Smooth muscle cell (in vitro differentiated cells): ENCODE data around the gene NTRK3. TPM values are rescaled to one million over a fixed set of nuclear protein-coding genes. Genes with fewer than 3 reads are reported as not detected.

ENCODE experiments used
- DNase-seq: peaks from one replicate; lab custom pipeline; 2025; ENCODE audit not compliant: unreplicated experiment; lab: John Stamatoyannopoulos, UW
- H2AFZ ChIP-seq: fragments of 200-600 bp; sonication (generic); 2 replicates; pipeline ENCODE4 v1.6.0; 2016; ENCODE audit warnings: antibody characterized with exemption, low read depth, mild to moderate bottlenecking
- H3F3A ChIP-seq: fragments of 200-600 bp; sonication (generic); 2 replicates; pipeline ENCODE4 v1.6.0; 2017; ENCODE audit warnings: antibody characterized with exemption, low read depth
- H3K27ac ChIP-seq: fragments of 200-600 bp; sonication (generic); 2 replicates; pipeline ENCODE4 v1.5.1; 2016; ENCODE audit warnings: low read depth, mild to moderate bottlenecking
- H3K27me3 ChIP-seq: fragments of 200-600 bp; sonication (generic); 2 replicates; pipeline ENCODE4 v1.6.1; 2016; ENCODE audit warnings: low read depth, mild to moderate bottlenecking
- H3K36me3 ChIP-seq: fragments of 200-600 bp; sonication (generic); 2 replicates; pipeline ENCODE4 v1.5.1; 2016; ENCODE audit warnings: low read depth
- H3K4me1 ChIP-seq: fragments of 200-600 bp; sonication (generic); 2 replicates; pipeline ENCODE4 v1.5.1; 2016; ENCODE audit warnings: low read depth
- H3K4me2 ChIP-seq: fragments of 200-600 bp; sonication (generic); 2 replicates; pipeline ENCODE4 v1.6.0; 2016; ENCODE audit warnings: mild to moderate bottlenecking
- H3K4me3 ChIP-seq: fragments of 200-600 bp; sonication (generic); 2 replicates; pipeline ENCODE4 v1.5.1; 2016; ENCODE audit warnings: mild to moderate bottlenecking
- H3K79me2 ChIP-seq: fragments of 200-600 bp; sonication (generic); 2 replicates; pipeline ENCODE4 v1.6.0; 2016; ENCODE audit warnings: low read depth, mild to moderate bottlenecking
- H3K9ac ChIP-seq: fragments of 200-600 bp; sonication (generic); 2 replicates; pipeline ENCODE4 v1.6.0; 2016; ENCODE audit warnings: low read depth
- H3K9me3 ChIP-seq: fragments of 200-600 bp; sonication (generic); replicated peaks from 2 replicates; pipeline ENCODE4 v1.5.1; 2016; ENCODE audit warnings: low read depth
- H4K20me1 ChIP-seq: fragments of 200-600 bp; sonication (generic); 2 replicates; pipeline ENCODE4 v1.6.0; 2016; ENCODE audit warnings: low read depth
- WGBS: methylation state at CpG from one replicate; pipeline ENCODE4 v1.1.7; 2016; ENCODE audit warnings: low lambda C conversion rate; 5-methylcytosine and 5-hydroxymethylcytosine counted together
- polyA plus RNA-seq: library from polyadenylated mRNA; unstranded; fragments of >200 nt; fragmentation: Nextera tagmentation; extraction: Ambion mirVana; gene quantifications from 2 replicates; pipeline ENCODE4 v1.2.1, GENCODE V29; 2016
- total RNA-seq: library from RNA; depleted of rRNA; stranded (reverse); fragments of >200 nt; gene quantifications from 2 replicates; pipeline ENCODE4 v1.2.3, GENCODE V29; 2014
- TF ChIP-seq, protein P1 (sequence below): fragments of 200-600 bp; sonication (generic); IDR thresholded peaks from 2 replicates; pipeline ENCODE4 v1.5.1; 2017; ENCODE audit warnings: borderline replicate concordance, mild to moderate bottlenecking, antibody characterized with exemption; ENCODE audit not compliant: insufficient read depth, poor library complexity, severe bottlenecking

The NTRK3 gene
- total and polyA plus RNA-seq, 2 experiments from 2014 or later: 3.3 to 3.5 TPM

DNA sequence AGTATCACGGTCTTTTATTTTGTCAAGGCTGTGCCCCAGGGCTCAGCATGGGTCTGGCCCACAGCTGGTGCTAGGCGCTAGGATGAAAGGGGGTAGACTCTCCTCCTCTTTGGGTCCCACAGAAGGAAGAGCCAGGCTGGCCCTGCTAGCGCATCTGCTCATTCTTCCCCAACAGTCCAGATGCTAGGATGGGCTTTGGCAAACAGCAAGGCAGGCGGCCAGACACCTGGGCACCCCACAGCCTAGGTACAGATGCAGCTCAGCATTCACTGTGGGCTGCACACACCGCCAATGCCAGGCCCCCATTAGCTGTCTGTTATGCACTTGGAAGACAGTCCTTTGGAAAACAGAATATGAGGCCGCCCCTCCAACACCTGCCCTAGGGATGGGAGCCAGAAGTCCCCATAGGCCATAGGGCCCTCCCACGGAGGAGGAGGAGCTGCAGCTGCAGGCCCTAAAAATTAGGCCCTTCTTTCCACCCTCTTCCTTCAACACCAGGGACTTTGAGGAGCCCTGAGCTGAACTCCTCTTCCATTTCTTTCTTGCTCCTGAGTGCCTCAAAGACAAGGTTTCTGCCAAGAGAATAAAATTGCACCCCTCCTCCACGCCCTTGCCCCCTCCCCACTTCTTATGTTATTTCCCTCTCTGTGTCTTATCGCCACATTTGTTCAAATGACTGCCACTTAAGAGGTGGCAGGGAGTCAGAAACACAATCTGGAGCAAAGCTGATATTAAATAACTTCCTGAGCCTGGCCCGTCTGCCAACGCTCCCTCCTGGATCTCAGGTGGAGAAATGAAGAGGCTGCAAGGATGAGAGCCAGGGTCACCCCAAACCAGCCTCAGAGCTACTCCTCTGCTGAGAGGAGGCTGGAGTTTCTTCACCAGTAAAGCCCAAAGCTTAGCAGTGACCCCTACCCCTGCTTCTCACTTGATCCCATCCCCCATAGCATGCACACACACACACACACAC lies 13.7 kb downstream of the NTRK3 start:
- H3K4me1 ChIP-seq: no peaks in the 10 kb centered on the region
- no peak overlapping the region for H3K4me3 ChIP-seq
- no peak overlapping the region for H2AFZ ChIP-seq
- H3K27ac ChIP-seq: no peak overlapping the region
- H3K4me2 ChIP-seq: no peak overlapping the region
- TF ChIP-seq, protein P1, sequence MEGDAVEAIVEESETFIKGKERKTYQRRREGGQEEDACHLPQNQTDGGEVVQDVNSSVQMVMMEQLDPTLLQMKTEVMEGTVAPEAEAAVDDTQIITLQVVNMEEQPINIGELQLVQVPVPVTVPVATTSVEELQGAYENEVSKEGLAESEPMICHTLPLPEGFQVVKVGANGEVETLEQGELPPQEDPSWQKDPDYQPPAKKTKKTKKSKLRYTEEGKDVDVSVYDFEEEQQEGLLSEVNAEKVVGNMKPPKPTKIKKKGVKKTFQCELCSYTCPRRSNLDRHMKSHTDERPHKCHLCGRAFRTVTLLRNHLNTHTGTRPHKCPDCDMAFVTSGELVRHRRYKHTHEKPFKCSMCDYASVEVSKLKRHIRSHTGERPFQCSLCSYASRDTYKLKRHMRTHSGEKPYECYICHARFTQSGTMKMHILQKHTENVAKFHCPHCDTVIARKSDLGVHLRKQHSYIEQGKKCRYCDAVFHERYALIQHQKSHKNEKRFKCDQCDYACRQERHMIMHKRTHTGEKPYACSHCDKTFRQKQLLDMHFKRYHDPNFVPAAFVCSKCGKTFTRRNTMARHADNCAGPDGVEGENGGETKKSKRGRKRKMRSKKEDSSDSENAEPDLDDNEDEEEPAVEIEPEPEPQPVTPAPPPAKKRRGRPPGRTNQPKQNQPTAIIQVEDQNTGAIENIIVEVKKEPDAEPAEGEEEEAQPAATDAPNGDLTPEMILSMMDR: no peak
- H3K27me3 ChIP-seq: no peaks in the 10 kb centered on the region
- no peaks in the 10 kb centered on the region for H4K20me1 ChIP-seq
- no peak overlapping the region for H3K9ac ChIP-seq
- H3K79me2 ChIP-seq: no peaks in the 10 kb centered on the region
- no peak for DNase-seq
- no peaks in the 10 kb centered on the region for H3K9me3 ChIP-seq
- H3K36me3 ChIP-seq: no peaks in the 10 kb centered on the region
- 94% methylated on average over 11 of the region's 11 CpGs for WGBS
- peaks cover 6% of the 10 kb centered on the region for H3F3A ChIP-seq

DNA sequence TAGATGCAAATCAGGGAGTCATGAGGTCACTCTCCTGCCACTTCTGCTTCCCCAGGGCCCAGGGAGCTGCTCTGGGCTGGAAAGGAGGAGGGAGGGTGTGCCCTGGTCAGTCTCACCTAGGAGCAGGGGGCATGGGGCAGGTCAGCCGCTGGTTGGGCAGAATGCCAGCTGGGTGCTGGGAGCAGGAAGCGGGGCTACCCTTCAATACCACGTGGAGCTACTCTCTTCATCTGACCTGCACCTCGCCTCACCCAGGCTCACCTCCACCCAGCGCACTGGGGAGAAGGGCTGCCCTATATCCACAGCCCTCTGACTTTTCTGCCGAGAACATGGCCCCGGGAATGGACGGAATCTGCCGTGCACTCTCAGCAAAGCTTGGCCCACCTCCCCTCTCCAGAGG lies 15.1 kb downstream of the NTRK3 start:
- 95% methylated on average over 9 of the region's 9 CpGs for WGBS
- TF ChIP-seq, protein P1: no peak
- no peak overlapping the region for H3K27ac ChIP-seq
- H3K4me1 ChIP-seq: no peaks in the 10 kb centered on the region
- H3K9ac ChIP-seq: no peak overlapping the region
- no peaks in the 10 kb centered on the region for H3K36me3 ChIP-seq
- H3K9me3 ChIP-seq: no peaks in the 10 kb centered on the region
- H3F3A ChIP-seq: peaks cover 7% of the 10 kb centered on the region
- H3K79me2 ChIP-seq: peaks cover 4% of the 10 kb centered on the region
- no peak overlapping the region for H3K4me2 ChIP-seq
- DNase-seq: no peak
- H3K4me3 ChIP-seq: no peak overlapping the region
- no peak overlapping the region for H2AFZ ChIP-seq
- no peaks in the 10 kb centered on the region for H3K27me3 ChIP-seq
- H4K20me1 ChIP-seq: no peaks in the 10 kb centered on the region

DNA sequence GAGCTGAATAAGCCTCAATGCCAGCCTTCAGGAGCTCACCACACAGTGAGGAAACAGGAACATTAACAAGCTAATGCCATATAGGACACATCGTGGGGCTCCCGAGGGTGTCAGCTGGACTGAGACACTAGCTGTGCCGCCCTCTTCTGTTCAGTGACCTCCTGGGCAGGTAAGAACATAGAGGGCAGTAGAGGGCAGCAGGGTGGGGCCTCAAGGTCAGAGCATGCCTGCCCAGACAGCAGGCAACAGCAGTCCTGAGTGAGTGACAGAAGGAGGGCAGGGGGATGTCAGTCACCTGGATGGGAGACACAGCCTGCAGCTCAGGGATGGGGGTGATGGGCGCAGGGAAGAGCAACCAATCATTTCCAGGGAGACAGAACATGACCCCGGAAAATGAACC lies 15.5 kb downstream of the NTRK3 start:
- TF ChIP-seq, protein P1: no peak
- H3K9me3 ChIP-seq: no peaks in the 10 kb centered on the region
- no peak overlapping the region for H3K27ac ChIP-seq
- H3F3A ChIP-seq: peaks cover 7% of the 10 kb centered on the region
- no peaks in the 10 kb centered on the region for H3K4me1 ChIP-seq
- 88% methylated on average over 5 of the region's 5 CpGs for WGBS
- no peak overlapping the region for H3K4me3 ChIP-seq
- H2AFZ ChIP-seq: no peak overlapping the region
- no peak overlapping the region for H3K9ac ChIP-seq
- H3K36me3 ChIP-seq: no peaks in the 10 kb centered on the region
- no peaks in the 10 kb centered on the region for H3K27me3 ChIP-seq
- H4K20me1 ChIP-seq: no peaks in the 10 kb centered on the region
- peaks cover 4% of the 10 kb centered on the region for H3K79me2 ChIP-seq
- DNase-seq: no peak
- H3K4me2 ChIP-seq: no peak overlapping the region

DNA sequence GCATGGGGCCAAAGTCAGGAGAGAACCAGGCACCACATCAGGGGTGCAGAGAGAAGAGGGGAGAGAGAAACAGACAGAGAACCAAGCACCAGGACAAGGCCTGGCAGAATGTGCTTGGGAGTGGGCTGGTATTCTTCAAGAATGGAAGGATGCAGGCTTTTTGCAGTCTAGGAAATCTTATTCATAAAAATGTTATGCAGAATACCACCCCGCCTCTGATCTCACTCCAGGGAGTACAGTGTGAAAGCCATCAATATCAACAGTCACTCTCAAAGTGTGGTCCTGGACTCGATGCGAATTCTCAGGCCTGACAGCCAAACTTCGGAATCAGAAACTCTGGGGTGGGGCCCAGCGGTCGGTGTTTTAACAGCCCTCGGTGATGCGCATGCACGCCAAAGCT lies 16.9 kb downstream of the NTRK3 start:
- DNase-seq: no peak

More for the DNA sequence above, 16.9 kb downstream of the NTRK3 start:
- Histone ChIP-seq H3K36me3 (no peaks in the 10 kb centered on the region), H3K9ac (no peak overlapping the region), H3F3A (peaks cover 7% of the 10 kb centered on the region), H3K79me2 (peaks cover 4% of the 10 kb centered on the region), H3K4me3 (no peak overlapping the region), H3K4me2 (no peak overlapping the region), H3K4me1 (no peaks in the 10 kb centered on the region), H3K27me3 (no peaks in the 10 kb centered on the region), H3K27ac (peak overlapping the region; percentile 90), H4K20me1 (no peaks in the 10 kb centered on the region), H3K9me3 (no peaks in the 10 kb centered on the region), H2AFZ (no peak overlapping the region)
- 98% methylated on average over 9 of the region's 9 CpGs for WGBS
- TF ChIP-seq, protein P1: no peak
